Measurements from ENCODE around the gene XPC. TPM values are rescaled to one million over a fixed set of nuclear protein-coding genes. Genes with fewer than 3 reads are reported as not detected.
"Not testable (repeated sequence)": the region's sequence is repeated elsewhere in the genome, so short reads cannot be mapped to it uniquely, and the experiment has no call there.

Gene XPC
- total RNA-seq = 54.2 TPM

DNA sequence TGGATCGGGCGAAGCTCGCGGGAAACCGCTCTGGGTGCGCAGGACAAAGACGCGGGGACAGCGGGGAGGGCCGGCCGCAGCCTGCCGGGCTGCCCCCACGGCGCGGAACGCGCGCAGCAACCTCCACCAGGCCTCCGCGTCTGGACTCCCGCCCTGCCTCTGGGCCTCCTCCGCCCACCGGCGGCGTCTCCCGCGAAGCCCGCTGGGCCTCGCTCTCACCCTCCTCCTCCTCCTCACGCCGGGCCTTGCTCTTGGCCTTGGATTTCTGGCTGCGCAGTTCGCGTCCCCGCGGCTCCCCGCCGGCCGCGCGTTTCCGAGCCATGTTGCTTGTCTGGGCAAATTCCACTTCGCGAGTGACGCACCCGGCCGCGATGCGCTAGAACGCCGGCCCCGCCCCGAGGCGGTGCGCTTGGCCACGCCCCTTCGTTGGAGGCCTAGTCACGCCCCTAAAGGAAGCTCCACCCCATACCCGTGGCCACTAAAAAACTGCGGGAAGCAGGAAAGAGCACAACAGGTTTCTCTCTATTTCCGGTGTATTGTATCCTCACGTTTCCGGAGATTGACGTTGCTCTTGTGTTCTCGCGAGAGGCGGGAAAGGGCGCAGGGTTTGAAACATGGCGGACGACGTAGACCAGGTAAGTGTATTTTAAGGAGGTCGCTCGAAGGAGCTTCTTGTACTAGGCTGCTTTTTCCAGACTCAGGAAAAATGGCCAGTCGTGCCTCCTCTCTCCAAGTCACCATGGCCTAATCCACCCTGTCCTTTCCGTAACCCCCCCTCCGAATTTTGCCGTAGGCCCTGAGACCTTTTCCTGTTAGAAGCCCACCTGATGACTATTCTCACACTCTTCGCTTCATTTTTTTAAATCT is at the start of gene XPC, which contains the start of gene LSM3:
Gene XPC (minus strand): TSS at position 355 of the 867 bp plus-strand sequence. CDS start 33 bp downstream, at position 322.
Gene LSM3 (plus strand): TSS at position 571 of the 867 bp plus-strand sequence. CDS start 44 bp downstream, at position 615.
- ATAC-seq (peak; percentile 100), DNase-seq (ENCODE audit: low spot score) (peak; percentile 98)
- intact Hi-C loops (cut with DNase I) = no loop called here

DNA sequence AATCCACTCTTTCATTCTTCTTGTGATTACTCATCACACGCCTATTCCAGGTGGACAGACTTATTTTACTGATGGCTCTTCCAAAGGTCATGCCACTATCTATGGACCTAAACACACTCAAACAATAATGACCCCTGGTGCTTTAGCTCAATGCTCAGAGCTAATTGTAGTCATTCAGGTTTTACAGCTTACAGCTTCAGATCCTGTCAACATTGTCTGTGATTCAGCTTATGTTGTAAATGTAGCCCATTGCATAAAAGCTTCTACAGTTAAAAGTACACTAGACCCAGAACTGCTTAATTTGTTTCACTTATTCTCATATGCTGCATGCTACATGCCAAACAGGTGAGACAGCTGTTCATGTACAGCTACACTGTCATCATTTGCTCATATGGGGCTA is 49.5 kb upstream of the XPC start:
- intact Hi-C loops (cut with DNase I) = no loop called here
- DNase-seq (ENCODE audit: low spot score) (no peak), ATAC-seq (no peak)

DNA sequence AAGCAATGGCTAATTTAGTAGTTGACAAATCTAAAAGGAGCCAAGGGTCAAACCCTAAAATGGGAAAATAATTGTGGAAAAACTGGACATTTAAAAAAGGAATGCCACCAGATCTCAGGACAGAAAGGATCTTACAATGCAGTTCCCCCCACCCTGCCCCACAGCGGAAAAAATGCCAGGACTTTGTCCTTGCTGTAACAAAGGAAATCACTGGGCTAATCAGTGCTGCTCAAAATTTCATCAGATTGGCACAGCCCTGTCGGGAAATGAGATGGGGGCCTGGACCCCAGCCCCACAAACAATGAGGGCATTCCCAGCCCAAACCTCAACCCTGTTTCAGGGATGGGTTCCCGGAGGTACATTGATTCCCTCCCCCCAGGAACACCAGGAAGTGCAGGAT is 48.0 kb upstream of the XPC start:
- intact Hi-C loops (cut with DNase I); DNase-seq (ENCODE audit: low spot score); ATAC-seq: not testable (repeated sequence)

- peak; percentile 36 for ATAC-seq
- no peak for DNase-seq (ENCODE audit: low spot score)
- intact Hi-C loops (cut with DNase I) = no loop called here
These were observed 47.0 kb upstream of the XPC start for GRCh38 chr3:14225421-14225820.

GRCh38 chr3:14224895-14225294 is 46.5 kb upstream of the XPC start:
- DNase-seq (ENCODE audit: low spot score) (no peak), ATAC-seq (no peak)
- intact Hi-C loops (cut with DNase I) = no loop called here

GRCh38 chr3:14223595-14223994 is 45.2 kb upstream of the XPC start:
- ATAC-seq (no peak), DNase-seq (ENCODE audit: low spot score) (no peak)
- intact Hi-C loops (cut with DNase I) = no loop called here

GRCh38 chr3:14222900-14223594 is 44.6 kb upstream of the XPC start:
- ATAC-seq (peak; percentile 49), DNase-seq (ENCODE audit: low spot score) (no peak)
- intact Hi-C loops (cut with DNase I) = no loop called here

GRCh38 chr3:14222457-14222856 is 44.1 kb upstream of the XPC start:
- ATAC-seq (peak; percentile 26), DNase-seq (ENCODE audit: low spot score) (no peak)
- intact Hi-C loops (cut with DNase I) = no loop called here

- ATAC-seq (no peak), DNase-seq (ENCODE audit: low spot score) (no peak)
- intact Hi-C loops (cut with DNase I) = no loop called here
These were observed 43.5 kb upstream of the XPC start for GRCh38 chr3:14221902-14222301.

DNA sequence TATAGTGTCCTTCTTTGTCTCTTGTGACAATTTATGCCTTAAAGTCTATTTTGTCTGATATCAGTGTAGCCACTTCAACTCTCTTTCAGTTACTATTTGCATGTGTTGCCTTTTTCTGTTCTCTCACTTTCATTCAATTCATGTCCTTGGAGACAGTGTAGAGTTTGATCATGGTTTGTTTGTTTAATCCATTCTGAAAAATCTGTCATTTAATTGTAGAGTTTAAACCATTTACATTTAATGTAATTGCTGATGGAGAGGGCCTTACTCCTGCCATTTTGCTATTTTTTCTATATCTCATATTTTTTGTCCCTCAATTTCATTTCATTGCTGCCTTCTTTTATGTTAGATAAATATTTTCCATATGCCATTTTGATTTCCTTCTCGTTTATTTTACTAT is 42.5 kb upstream of the XPC start:
- ATAC-seq (no peak), DNase-seq (ENCODE audit: low spot score) (no peak)
- intact Hi-C loops (cut with DNase I) = no loop called here

DNA sequence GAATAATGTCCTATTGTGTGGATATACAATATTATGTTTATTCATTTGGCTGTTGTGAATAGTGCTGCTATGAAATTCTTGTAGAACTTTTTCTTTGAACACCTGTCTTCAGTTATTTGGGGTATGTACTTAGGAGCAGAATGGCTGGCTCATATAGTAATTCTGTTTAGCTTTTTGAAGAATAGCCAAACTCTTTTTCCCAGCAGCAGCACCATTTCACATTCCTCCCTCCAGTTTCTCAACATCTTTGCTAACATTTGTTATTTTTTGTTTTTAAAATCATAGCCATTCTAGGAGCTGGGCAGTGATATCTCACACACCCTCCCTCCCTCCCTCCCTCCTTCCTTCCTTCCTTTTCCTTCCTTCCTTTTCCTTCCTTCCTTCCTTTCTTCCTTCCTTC is 40.0 kb upstream of the XPC start:
- intact Hi-C loops (cut with DNase I) = no loop called here
- no peak for ATAC-seq
- DNase-seq (ENCODE audit: low spot score) = no peak

DNA sequence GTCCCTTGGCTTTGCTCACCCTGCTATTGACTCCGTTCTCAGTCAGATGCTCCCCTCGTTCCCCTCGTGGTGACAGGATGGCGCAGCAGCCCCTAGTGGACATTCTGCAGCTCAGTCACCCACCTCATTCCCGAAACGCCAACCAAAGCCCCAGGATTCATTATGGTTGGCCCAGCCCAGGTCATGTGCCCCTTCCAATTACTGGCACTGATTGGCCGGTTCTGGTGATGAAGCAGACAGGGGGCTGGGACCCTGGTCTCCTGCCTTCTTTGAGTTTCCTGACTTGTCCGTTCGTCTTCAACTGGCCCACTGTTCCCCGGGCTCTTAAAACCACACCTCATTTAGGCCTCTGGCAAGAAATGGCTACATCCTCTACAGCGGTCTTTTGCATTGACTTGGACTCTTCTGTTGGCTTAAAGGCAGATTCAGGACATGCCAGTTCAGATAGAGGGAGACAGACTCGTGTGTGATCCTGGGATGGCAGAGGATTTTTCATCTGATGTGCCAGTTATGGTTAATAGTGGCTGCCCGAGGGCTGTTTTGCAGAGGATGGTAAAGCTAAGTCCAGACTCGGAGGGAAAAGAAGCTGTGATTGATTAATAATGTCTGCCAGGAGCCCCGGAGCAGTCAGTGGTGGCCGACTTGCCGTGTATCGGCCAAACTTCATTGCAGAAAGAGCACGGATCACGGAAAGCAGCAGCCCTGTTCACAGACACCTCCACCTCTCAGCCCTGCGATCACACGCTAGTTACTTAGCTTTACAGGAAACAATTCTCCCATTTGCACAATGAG is 38.1 kb upstream of the XPC start:
- intact Hi-C loops (cut with DNase I) = no loop called here
- no peak for DNase-seq (ENCODE audit: low spot score)
- ATAC-seq = peak; percentile 57

GRCh38 chr3:14214764-14215163 is 36.4 kb upstream of the XPC start:
- intact Hi-C loops (cut with DNase I) = no loop called here
- DNase-seq (ENCODE audit: low spot score) (no peak), ATAC-seq (no peak)

- intact Hi-C loops (cut with DNase I) = no loop called here
- DNase-seq (ENCODE audit: low spot score) = no peak
- no peak for ATAC-seq
These were observed 34.8 kb upstream of the XPC start for GRCh38 chr3:14213066-14213774.

GRCh38 chr3:14212032-14212431 is 33.6 kb upstream of the XPC start:
- intact Hi-C loops (cut with DNase I) = no loop called here
- no peak for DNase-seq (ENCODE audit: low spot score)
- no peak for ATAC-seq

GRCh38 chr3:14211621-14212020 is 33.2 kb upstream of the XPC start:
- ATAC-seq (peak; percentile 27), DNase-seq (ENCODE audit: low spot score) (no peak)
- intact Hi-C loops (cut with DNase I) = no loop called here

GRCh38 chr3:14210843-14211594 is 32.6 kb upstream of the XPC start:
- intact Hi-C loops (cut with DNase I) = no loop called here
- peak; percentile 54 for ATAC-seq
- no peak for DNase-seq (ENCODE audit: low spot score)

DNA sequence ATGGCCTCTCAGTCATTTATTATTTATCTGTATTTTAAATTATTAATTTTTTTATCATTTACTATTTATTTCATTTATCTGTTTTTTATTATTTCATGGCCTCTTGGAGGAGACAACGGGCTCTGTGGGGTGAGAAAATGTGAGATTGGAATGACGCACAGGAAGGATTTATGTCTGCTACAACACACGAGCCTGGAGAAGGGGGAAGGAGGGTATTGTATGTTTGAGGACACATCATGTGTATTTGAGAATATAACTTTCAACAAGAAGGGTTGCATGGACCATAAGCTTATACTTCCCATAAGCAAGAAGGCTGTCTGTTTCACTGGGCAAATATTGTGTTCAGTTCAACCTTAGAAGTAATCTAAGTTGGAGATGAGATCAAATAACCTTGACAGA is 31.9 kb upstream of the XPC start:
- no peak for DNase-seq (ENCODE audit: low spot score)
- intact Hi-C loops (cut with DNase I) = no loop called here
- no peak for ATAC-seq
